A549 (cell line): Measurements from ENCODE around the gene TCEA3. TPM values are rescaled to one million over a fixed set of nuclear protein-coding genes. Genes with fewer than 3 reads are reported as not detected.

Source experiments
- ATAC-seq, 2 experiments: fragments of 200-7000 bp in 1 of 2; fragments of >200 bp in 1 of 2; cut with Nextera tagmentation in 1 of 2; cut with Tn5 transposase in 1 of 2; 3 replicates each; pipeline versions ENCODE4 v1.8.0 to v1.9.1; 2018 to 2020; ENCODE audit warnings: mild to moderate bottlenecking in 1 of 2, moderate library complexity in 1 of 2
- CTCF ChIA-PET: fragments of 300-600 bp; sonication (Branson Sonifier 250); formaldehyde crosslinking; extraction: SDS; loops from one replicate; lab custom pipeline; 2021; ENCODE audit warnings: antibody characterized with exemption, inconsistent platforms; lab: Yijun Ruan, JAX
- POLR2A ChIA-PET: fragments of 350-600 bp; formaldehyde crosslinking; extraction: SDS; loops from one replicate; lab custom pipeline; 2021; ENCODE audit warnings: antibody characterized with exemption, inconsistent platforms; lab: Yijun Ruan, JAX
- DNase-seq, 2 experiments: peaks; one replicate each; pipeline versions ENCODE4 v3.0.0 to v3.0.0-alpha.2; 2011 to 2016; ENCODE audit warnings: low read depth in 1 of 2, low spot score in 1 of 2
- FAIRE-seq: peaks from 2 replicates; lab custom pipeline; 2011; peaks lifted over from hg19 to GRCh38; lab: Jason Lieb, UNC
- H3K27ac ChIP-seq, 2 experiments: fragments of >200 bp; sonication (Bioruptor Twin); formaldehyde crosslinking; 3 replicates each; pipeline ENCODE4 v1.5.1; 2016 to 2017
- H3K4me1 ChIP-seq: fragments of >200 bp; sonication (Bioruptor Twin); formaldehyde crosslinking; 3 replicates; pipeline ENCODE4 v1.6.1; 2016
- H3K4me2 ChIP-seq: fragments of >200 bp; sonication (Bioruptor Twin); formaldehyde crosslinking; 3 replicates; pipeline ENCODE4 v1.6.1; 2016
- H3K4me3 ChIP-seq: fragments of >200 bp; sonication (Bioruptor Twin); formaldehyde crosslinking; 3 replicates; pipeline ENCODE4 v1.5.1; 2016
- H3K9me3 ChIP-seq: fragments of >200 bp; sonication (Bioruptor Twin); formaldehyde crosslinking; 3 replicates; pipeline ENCODE4 v1.6.1; 2016
- ATOH8 ChIP-seq: fragments of 250-450 bp; sonication (Bioruptor Pico); IDR thresholded peaks from 2 replicates; pipeline ENCODE4 v1.5.0; 2020; ENCODE audit warnings: low read depth, mild to moderate bottlenecking, moderate library complexity
- CBX2 ChIP-seq: fragments of 200-600 bp; sonication (generic); IDR thresholded peaks from 2 replicates; pipeline ENCODE4 v1.6.1; 2016; ENCODE audit warnings: low read depth, mild to moderate bottlenecking, borderline replicate concordance
- CHD2 ChIP-seq: fragments of 150-350 bp; IDR thresholded peaks from 2 replicates; pipeline ENCODE4 v1.6.1; 2014; ENCODE audit warnings: low read length; ENCODE audit not compliant: partially characterized antibody
- CHD4 ChIP-seq: fragments of 200-600 bp; sonication (generic); IDR thresholded peaks from 2 replicates; pipeline ENCODE4 v1.6.1; 2016; ENCODE audit warnings: antibody characterized with exemption, mild to moderate bottlenecking, borderline replicate concordance
- EHMT2 ChIP-seq: fragments of 200-600 bp; sonication (generic); IDR thresholded peaks from 2 replicates; pipeline ENCODE4 v1.6.1; 2016; ENCODE audit warnings: antibody characterized with exemption, low read depth, mild to moderate bottlenecking, moderate library complexity
- ELK1 ChIP-seq: fragments of 150-350 bp; IDR thresholded peaks from 2 replicates; pipeline ENCODE4 v1.6.1; 2014; ENCODE audit warnings: low read depth, mild to moderate bottlenecking, low read length
- EP300 ChIP-seq, 2 experiments: fragments of >200 bp; sonication (Bioruptor Twin); formaldehyde crosslinking; IDR thresholded peaks; 2 replicates in 1 of 2; 3 replicates in 1 of 2; pipeline ENCODE4 v1.6.1; 2016 to 2017
- ESRRA ChIP-seq: fragments of 150-350 bp; IDR thresholded peaks from 2 replicates; pipeline ENCODE4 v1.6.1; 2014; ENCODE audit warnings: mild to moderate bottlenecking, low read length, borderline replicate concordance
- FOSB ChIP-seq: fragments of 250-450 bp; sonication (Bioruptor Pico); IDR thresholded peaks from 2 replicates; pipeline ENCODE4 v1.5.0; 2020; ENCODE audit warnings: mild to moderate bottlenecking, moderate library complexity
- FOSL2 ChIP-seq, 2 experiments: fragments of 450-650 bp in 1 of 2; fragments of >200 bp in 1 of 2; sonication (Bioruptor Twin) in 1 of 2; formaldehyde crosslinking; IDR thresholded peaks; 2 replicates each; pipeline versions ENCODE4 v1.5.0 to v1.6.1; 2016 to 2020; ENCODE audit warnings: mild to moderate bottlenecking in 1 of 2, moderate library complexity in 1 of 2
- GATA3 ChIP-seq: IDR thresholded peaks from 2 replicates; pipeline ENCODE4 v1.6.1; 2012; ENCODE audit warnings: borderline replicate concordance
- HEYL ChIP-seq: fragments of 250-450 bp; sonication (Bioruptor Pico); IDR thresholded peaks from 2 replicates; pipeline ENCODE4 v1.8.0; 2021; ENCODE audit warnings: mild to moderate bottlenecking, moderate library complexity
- HMGXB4 ChIP-seq: fragments of 250-450 bp; sonication (Bioruptor Pico); IDR thresholded peaks from 2 replicates; pipeline ENCODE4 v1.5.0; 2021; ENCODE audit warnings: mild to moderate bottlenecking, moderate library complexity, borderline replicate concordance
- HOXB13 ChIP-seq: fragments of 250-450 bp; sonication (Bioruptor Pico); IDR thresholded peaks from 2 replicates; pipeline ENCODE4 v1.5.0; 2020; ENCODE audit warnings: low read depth, mild to moderate bottlenecking, moderate library complexity
- JUNB ChIP-seq: fragments of >200 bp; sonication (Bioruptor Twin); formaldehyde crosslinking; IDR thresholded peaks from 2 replicates; pipeline ENCODE4 v1.6.1; 2016
- MAX ChIP-seq: IDR thresholded peaks from 2 replicates; pipeline ENCODE4 v1.6.1; 2012
- MYC ChIP-seq: IDR thresholded peaks from 2 replicates; pipeline ENCODE4 v1.6.1; 2012; ENCODE audit warnings: mild to moderate bottlenecking, inconsistent platforms, low read length, improper control_type of control experiment, borderline replicate concordance
- NFE2L2 ChIP-seq: fragments of 150-350 bp; conservative IDR thresholded peaks from 2 replicates; pipeline ENCODE4 v1.6.1; 2014; ENCODE audit warnings: low read length
- POLR2AphosphoS2 ChIP-seq: conservative IDR thresholded peaks from 2 replicates; pipeline ENCODE4 v1.6.1; 2012; ENCODE audit warnings: low read length, improper control_type of control experiment, inconsistent platforms
- RARB ChIP-seq: fragments of 250-450 bp; sonication (Bioruptor Pico); IDR thresholded peaks from 2 replicates; pipeline ENCODE4 v1.8.0; 2021; ENCODE audit warnings: mild to moderate bottlenecking, moderate library complexity
- REST ChIP-seq: fragments of 200-600 bp; sonication (generic); IDR thresholded peaks from 2 replicates; pipeline ENCODE4 v1.6.1; 2016; ENCODE audit warnings: antibody characterized with exemption, mild to moderate bottlenecking, moderate library complexity
- TP53 ChIP-seq: fragments of 250-450 bp; sonication (Bioruptor Pico); IDR thresholded peaks from 2 replicates; pipeline ENCODE4 v1.5.0; 2021; ENCODE audit warnings: mild to moderate bottlenecking, moderate library complexity
- USF2 ChIP-seq: fragments of 450-650 bp; IDR thresholded peaks from 2 replicates; pipeline ENCODE4 v1.6.1; 2014; ENCODE audit warnings: antibody characterized with exemption
- ZFP36 ChIP-seq: fragments of 450-650 bp; IDR thresholded peaks from 2 replicates; pipeline ENCODE4 v1.6.1; 2014; ENCODE audit warnings: borderline replicate concordance; ENCODE audit not compliant: partially characterized antibody
- WGBS: methylation state at CpG from one replicate; pipeline ENCODE4 v1.1.6; 2017; ENCODE audit errors: missing lambda C conversion rate; 5-methylcytosine and 5-hydroxymethylcytosine counted together
- polyA plus RNA-seq, 4 experiments: library from polyadenylated mRNA; depleted of rRNA in 3 of 4; stranded (reverse); fragments of >200 nt; fragmentation: RNase III in 1 of 4; extraction: RNeasy Plus Mini Kit Qiagen cat#74134 plus additional on column Dnase treatment in 1 of 4; gene quantifications; 2 replicates in 3 of 4; 3 replicates in 1 of 4; pipeline ENCODE4 v1.2.3, GENCODE V29; 2011 to 2017

Gene TCEA3
- polyA plus RNA-seq, 2 of the 4 experiments (the other 2 are of a cell fraction) = 0.58 TPM

- FAIRE-seq (no peak), ATAC-seq (no peak), DNase-seq (no peak)
- ChIA-PET CTCF (no interaction called here), POLR2A (no interaction called here)
- H3K27ac ChIP-seq = no peak overlapping the region
- H3K9me3 ChIP-seq = no peaks in the 10 kb centered on the region
- H3K4me2 ChIP-seq = no peak overlapping the region
- WGBS = 96% methylated on average over 1 of the region's 1 CpG
- H3K4me3 ChIP-seq = no peak overlapping the region
- peaks cover 17% of the 10 kb centered on the region for H3K4me1 ChIP-seq
- TF ChIP-seq REST (no peak), FOSL2 (IDR thresholded peaks at IDR 0.05) (no peak), FOSL2 (CRISPR knock-in tag; IDR thresholded peaks at IDR 0.05) (no peak), NFE2L2 (no peak), ATOH8 (CRISPR knock-in tag) (no peak), ELK1 (no peak), JUNB (no peak), MAX (no peak), CBX2 (no peak), CHD2 (no peak), GATA3 (no peak)
These were observed 25.3 kb downstream of the TCEA3 start for GRCh38 chr1:23399229-23399628.

GRCh38 chr1:23397908-23398307 lies 26.6 kb downstream of the TCEA3 start:
- Histone ChIP-seq H3K4me2 (no peak overlapping the region), H3K4me3 (no peak overlapping the region), H3K4me1 (peaks cover 7% of the 10 kb centered on the region), H3K27ac (no peak overlapping the region), H3K9me3 (no peaks in the 10 kb centered on the region)
- 88% methylated on average over 7 of the region's 7 CpGs for WGBS
- ATAC-seq (no peak), FAIRE-seq (no peak), DNase-seq (no peak)
- ChIA-PET CTCF (no interaction called here), POLR2A (no interaction called here)
- no peak for TF ChIP-seq RARB
- no peak for TF ChIP-seq ZFP36
- no peak for TF ChIP-seq CBX2
- no peak for TF ChIP-seq REST
- no peak for TF ChIP-seq HOXB13 (CRISPR knock-in tag)
- no peak for TF ChIP-seq HEYL (CRISPR knock-in tag)
- no peak for TF ChIP-seq TP53
- TF ChIP-seq ESRRA = no peak
- TF ChIP-seq USF2 = no peak
- no peak for TF ChIP-seq CHD4
- no peak for TF ChIP-seq EHMT2
- no peak for TF ChIP-seq EP300 (IDR thresholded peaks at IDR 0.05)
- no peak for TF ChIP-seq POLR2AphosphoS2
- TF ChIP-seq HMGXB4 (CRISPR knock-in tag) = no peak
- no peak for TF ChIP-seq NFE2L2
- TF ChIP-seq MYC = no peak
- no peak for TF ChIP-seq FOSB (CRISPR knock-in tag)
